NT2/D1 (cell line): ENCODE data around the gene DLL1.

ENCODE experiments used
- DNase-seq: peaks from one replicate; pipeline ENCODE4 v3.0.0-alpha.2; 2011; ENCODE audit warnings: low read depth, low spot score
- H3K27me3 ChIP-seq: 2 replicates; pipeline ENCODE4 v1.6.0; 2011; ENCODE audit warnings: mild to moderate bottlenecking; ENCODE audit not compliant: insufficient read length, insufficient read depth
- H3K36me3 ChIP-seq: 2 replicates; pipeline ENCODE4 v1.6.1; 2011; ENCODE audit warnings: mild to moderate bottlenecking, low read length, mixed read lengths; ENCODE audit not compliant: insufficient read depth, insufficient read length
- H3K4me1 ChIP-seq: 2 replicates; pipeline ENCODE4 v1.5.1; 2011; ENCODE audit not compliant: insufficient read depth, insufficient read length
- H3K4me3 ChIP-seq: 2 replicates; pipeline ENCODE4 v1.5.1; 2011; ENCODE audit warnings: low read depth; ENCODE audit not compliant: insufficient read length
- H3K9ac ChIP-seq: 2 replicates; pipeline ENCODE4 v1.6.0; 2011; ENCODE audit warnings: low read depth; ENCODE audit not compliant: insufficient read length
- H3K9me3 ChIP-seq: 2 replicates; pipeline ENCODE4 v1.5.1; 2011; ENCODE audit warnings: mild to moderate bottlenecking, low read length; ENCODE audit not compliant: insufficient read depth
- SUZ12 ChIP-seq: IDR thresholded peaks from 2 replicates; pipeline ENCODE4 v1.6.1; 2011; ENCODE audit not compliant: insufficient read length, insufficient read depth; ENCODE audit errors: extremely low read depth
- YY1 ChIP-seq: IDR thresholded peaks from 2 replicates; pipeline ENCODE4 v1.6.1; 2011; ENCODE audit not compliant: insufficient read length, insufficient read depth
- ZNF274 ChIP-seq: IDR thresholded peaks from 2 replicates; pipeline ENCODE4 v1.6.1; 2011; ENCODE audit warnings: mild to moderate bottlenecking, low read depth, low read length

Gene DLL1

GRCh38 chr6:170313716-170314295 is 22.9 kb upstream of the DLL1 start:
- Histone ChIP-seq H3K9ac (no peak overlapping the region), H3K27me3 (no peaks in the 10 kb centered on the region), H3K36me3 (peaks cover 18% of the 10 kb centered on the region), H3K4me3 (no peak overlapping the region), H3K9me3 (no peaks in the 10 kb centered on the region), H3K4me1 (no peaks in the 10 kb centered on the region)
- DNase-seq, result no peak
- no peak for TF ChIP-seq ZNF274
- TF ChIP-seq YY1, result no peak
- no peak for TF ChIP-seq SUZ12

GRCh38 chr6:170312876-170313275 is 22.0 kb upstream of the DLL1 start:
- TF ChIP-seq YY1, result no peak
- no peak for TF ChIP-seq ZNF274
- TF ChIP-seq SUZ12, result no peak
- H3K27me3 ChIP-seq, result no peaks in the 10 kb centered on the region
- no peak for DNase-seq
- no peak overlapping the region for H3K4me3 ChIP-seq
- H3K36me3 ChIP-seq, result peaks cover 13% of the 10 kb centered on the region
- H3K4me1 ChIP-seq, result no peaks in the 10 kb centered on the region
- no peak overlapping the region for H3K9ac ChIP-seq
- no peaks in the 10 kb centered on the region for H3K9me3 ChIP-seq

- Histone ChIP-seq H3K27me3 (no peaks in the 10 kb centered on the region), H3K9me3 (no peaks in the 10 kb centered on the region), H3K4me1 (no peaks in the 10 kb centered on the region), H3K9ac (no peak overlapping the region), H3K36me3 (peaks cover 7% of the 10 kb centered on the region), H3K4me3 (no peak overlapping the region)
- TF ChIP-seq YY1 (no peak), SUZ12 (no peak), ZNF274 (no peak)
- no peak for DNase-seq
Observed at GRCh38 chr6:170311696-170312095, 20.8 kb upstream of the DLL1 start.

GRCh38 chr6:170308761-170309160 is 17.9 kb upstream of the DLL1 start:
- no peaks in the 10 kb centered on the region for H3K27me3 ChIP-seq
- peaks cover 2% of the 10 kb centered on the region for H3K4me1 ChIP-seq
- H3K9me3 ChIP-seq, result peaks cover 8% of the 10 kb centered on the region; the same call in 1 of the 2 replicates
- H3K36me3 ChIP-seq, result peaks cover 7% of the 10 kb centered on the region
- H3K9ac ChIP-seq, result no peak overlapping the region
- no peak for TF ChIP-seq ZNF274
- TF ChIP-seq SUZ12, result no peak
- H3K4me3 ChIP-seq, result no peak overlapping the region
- DNase-seq, result no peak

GRCh38 chr6:170307080-170307545 is 16.2 kb upstream of the DLL1 start:
- TF ChIP-seq SUZ12, result no peak
- TF ChIP-seq ZNF274, result no peak
- no peak for TF ChIP-seq YY1
- Histone ChIP-seq H3K27me3 (no peaks in the 10 kb centered on the region), H3K4me3 (peak overlapping the region; percentile 93), H3K9me3 (peaks cover 18% of the 10 kb centered on the region; the same call in 1 of the 2 replicates), H3K9ac (peak overlapping the region; percentile 89), H3K36me3 (peaks cover 7% of the 10 kb centered on the region), H3K4me1 (peaks cover 2% of the 10 kb centered on the region)
- DNase-seq, result no peak

- peaks cover 7% of the 10 kb centered on the region for H3K36me3 ChIP-seq
- peak within 1 kb of the TSS; percentile 93 for H3K4me3 ChIP-seq
- no peaks in the 10 kb centered on the region for H3K27me3 ChIP-seq
- peak within 1 kb of the TSS; percentile 89 for H3K9ac ChIP-seq
- H3K4me1 ChIP-seq, result peaks cover 2% of the 10 kb centered on the region
- TF ChIP-seq YY1 (no peak), ZNF274 (no peak)
- DNase-seq, result no peak
- H3K9me3 ChIP-seq, result peaks cover 23% of the 10 kb centered on the region; the same call in 1 of the 2 replicates
Observed at GRCh38 chr6:170306324-170307079, 15.6 kb upstream of the DLL1 start, which contains the start of gene FAM120B. Gene FAM120B, plus strand, starts transcription at chr6:170306758. Its CDS starts 10,633 bp downstream, at chr6:170317391.

GRCh38 chr6:170305805-170306323 is 15.0 kb upstream of the DLL1 start:
- peak overlapping the region; percentile 93 for H3K4me3 ChIP-seq
- TF ChIP-seq SUZ12 (no peak), ZNF274 (no peak), YY1 (no peak)
- peaks cover 2% of the 10 kb centered on the region for H3K4me1 ChIP-seq
- H3K9me3 ChIP-seq, result peaks cover 29% of the 10 kb centered on the region; the same call in 1 of the 2 replicates
- H3K9ac ChIP-seq, result peak overlapping the region; percentile 89
- no peaks in the 10 kb centered on the region for H3K27me3 ChIP-seq
- H3K36me3 ChIP-seq, result peaks cover 4% of the 10 kb centered on the region
- no peak for DNase-seq
